T-cell (primary cell): Measurements from ENCODE around the gene SMIM15. TPM values are rescaled to one million over a fixed set of nuclear protein-coding genes. Genes with fewer than 3 reads are reported as not detected.
"Not testable (repeated sequence)": the region's sequence is repeated elsewhere in the genome, so short reads cannot be mapped to it uniquely, and the experiment has no call there.

Source experiments
- ATAC-seq, 4 experiments: fragments of 200-7000 bp in 3 of 4; fragments of 150-1000 bp in 1 of 4; cut with Tn5 transposase; replicated peaks in 1 of 4; 1 replicate in 3 of 4; 2 replicates in 1 of 4; pipeline ENCODE4 v1.10.0; 2021; ENCODE audit warnings: moderate library complexity in 3 of 4, mild to moderate bottlenecking in 2 of 4, moderate number of reproducible peaks in 1 of 4
- CTCF ChIA-PET, 2 donors: fragments of 300-600 bp; sonication (Branson Sonifier 250); formaldehyde crosslinking; loops; one replicate each; lab custom pipeline; 2022; ENCODE audit warnings: antibody characterized with exemption in 2 of 2; lab: Charles Lee
- POLR2A ChIA-PET, 2 donors: fragments of 300-600 bp; sonication (Branson Sonifier 250); formaldehyde crosslinking; loops; one replicate each; lab custom pipeline; 2022; ENCODE audit warnings: antibody characterized with exemption in 2 of 2; lab: Charles Lee
- DNase-seq, 35 experiments: peaks; one replicate each; pipeline versions ENCODE4 v3.0.0 to v3.0.0-alpha.2; 2013 to 2023
- H3K27ac ChIP-seq: one replicate; pipeline ENCODE4 v1.5.1; 2013; ENCODE audit warnings: low read length
- H3K27me3 ChIP-seq, 2 experiments: replicated peaks in 1 of 2; 1 replicate in 1 of 2; 2 replicates in 1 of 2; pipeline versions ENCODE4 v1.6.1 to v1.7.0; 2013; ENCODE audit warnings: low read length in 1 of 2, mixed read lengths in 1 of 2; ENCODE audit not compliant: control insufficient read depth in 2 of 2, insufficient read depth in 2 of 2; ENCODE audit errors: extremely low read depth in 1 of 2
- H3K36me3 ChIP-seq, 2 donors: 1 replicate in 1 of 2; 2 replicates in 1 of 2; pipeline versions ENCODE4 v1.6.1 to v1.7.0; 2013; ENCODE audit warnings: low read length in 1 of 2; ENCODE audit not compliant: control insufficient read depth in 2 of 2, insufficient read depth in 1 of 2; ENCODE audit errors: extremely low read depth in 1 of 2
- H3K4me1 ChIP-seq, 2 experiments: 1 replicate in 1 of 2; 2 replicates in 1 of 2; pipeline versions ENCODE4 v1.6.1 to v1.7.0; 2013; ENCODE audit warnings: low read length in 2 of 2, mixed read lengths in 1 of 2; ENCODE audit not compliant: insufficient read depth in 2 of 2, control insufficient read depth in 1 of 2; ENCODE audit errors: extremely low read depth in 1 of 2
- H3K4me3 ChIP-seq, 2 donors: 1 replicate in 1 of 2; 2 replicates in 1 of 2; pipeline versions ENCODE4 v1.5.1 to v1.7.0; 2013; ENCODE audit warnings: mild to moderate bottlenecking in 2 of 2, low read length in 1 of 2, moderate library complexity in 1 of 2; ENCODE audit not compliant: control insufficient read depth in 1 of 2; ENCODE audit errors: extremely low read depth in 1 of 2
- H3K9me3 ChIP-seq: 2 replicates; pipeline ENCODE4 v1.7.0; 2013
- H3K27ac Mint-ChIP-seq, 2 donors: one replicate each; pipeline ENCODE4 v1.8.0; 2020 to 2021; ENCODE audit warnings: mild to moderate bottlenecking in 2 of 2, mixed read lengths in 2 of 2
- H3K27me3 Mint-ChIP-seq, 2 donors: one replicate each; pipeline ENCODE4 v1.8.0; 2021 to 2022; ENCODE audit warnings: mixed read lengths in 2 of 2
- H3K36me3 Mint-ChIP-seq: one replicate; pipeline ENCODE4 v1.8.0; 2021; ENCODE audit warnings: mixed read lengths
- H3K4me1 Mint-ChIP-seq, 3 donors: one replicate each; pipeline ENCODE4 v1.8.0; 2020 to 2022; ENCODE audit warnings: mixed read lengths in 3 of 3, mild to moderate bottlenecking in 1 of 3
- H3K4me3 Mint-ChIP-seq, 3 donors: one replicate each; pipeline ENCODE4 v1.8.0; 2020 to 2022; ENCODE audit warnings: mild to moderate bottlenecking in 3 of 3, mixed read lengths in 3 of 3, moderate library complexity in 3 of 3
- H3K9me3 Mint-ChIP-seq, 3 donors: one replicate each; pipeline ENCODE4 v1.8.0; 2020 to 2022; ENCODE audit warnings: mixed read lengths in 3 of 3
- WGBS: methylation state at CpG from one replicate; pipeline ENCODE4 v1.1.5; 2013; ENCODE audit warnings: missing lambda C conversion rate; ENCODE audit not compliant: insufficient coverage; 5-methylcytosine and 5-hydroxymethylcytosine counted together
- total RNA-seq, 35 experiments: library from RNA in 6 of 35; stranded (reverse) in 6 of 35; fragments of 120-200 nt in 1 of 35; gene quantifications; one replicate each; pipeline versions ENCODE4 v1.2.1 to v1.2.4 and lab custom pipeline; 2013 to 2026

Gene SMIM15
- total RNA-seq, 5 donors from 2014 or later (not counting 1 experiment from before 2014, with no cell fraction given) = 18.0 to 34.8 (median 33.8) TPM

DNA sequence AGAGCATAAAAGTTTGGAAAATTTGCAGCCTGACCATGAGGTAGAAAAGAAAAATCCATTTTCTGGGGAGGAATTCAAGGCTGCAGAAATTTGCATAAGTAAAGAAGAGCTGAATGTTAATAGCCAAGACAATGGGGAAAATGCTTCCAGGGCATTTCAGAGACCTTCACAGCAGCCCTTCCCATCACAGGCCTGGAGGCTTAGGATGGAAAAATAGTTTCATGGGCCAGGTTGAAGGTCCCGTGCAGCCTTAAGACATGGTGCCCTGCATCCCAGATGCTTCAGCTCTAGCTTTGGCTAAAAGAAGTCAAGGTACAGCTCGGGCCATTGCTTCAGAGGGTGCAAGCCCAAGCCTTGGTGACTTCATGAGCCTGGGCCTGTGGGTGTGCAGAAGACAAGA, 25.6 kb upstream of the SMIM15 start:
- H3K27ac Mint-ChIP-seq, POLR2A ChIA-PET, H3K36me3 Mint-ChIP-seq, H3K9me3 ChIP-seq, ATAC-seq, H3K9me3 Mint-ChIP-seq, H3K36me3 ChIP-seq, CTCF ChIA-PET, H3K4me1 ChIP-seq, H3K4me3 ChIP-seq, H3K4me3 Mint-ChIP-seq, H3K27me3 ChIP-seq, DNase-seq, H3K4me1 Mint-ChIP-seq, H3K27me3 Mint-ChIP-seq, H3K27ac ChIP-seq: not testable (repeated sequence)
- WGBS = 81% methylated on average over 2 of the region's 2 CpGs

DNA sequence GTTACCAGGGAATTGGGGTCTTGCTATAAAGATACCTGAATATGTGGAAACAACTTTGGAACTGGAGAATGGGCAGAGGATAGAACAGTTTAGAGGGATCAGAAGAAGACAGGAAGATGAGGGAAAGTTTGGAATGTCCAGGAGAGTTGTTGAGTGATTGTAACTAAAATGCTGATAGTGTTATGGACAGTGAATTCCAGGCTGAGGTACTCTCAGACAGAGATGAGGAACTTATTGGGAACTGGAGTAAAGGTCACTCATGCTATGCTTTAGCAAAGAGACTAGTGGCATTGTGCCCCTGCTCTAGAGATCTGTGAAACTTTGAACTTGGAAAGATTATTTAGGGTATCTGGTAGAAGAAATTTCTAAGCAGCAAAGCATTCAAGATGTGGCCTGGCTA, 25.1 kb upstream of the SMIM15 start:
- H3K27me3 Mint-ChIP-seq, H3K4me1 Mint-ChIP-seq, H3K36me3 Mint-ChIP-seq, H3K27me3 ChIP-seq, H3K9me3 ChIP-seq, H3K4me1 ChIP-seq, H3K9me3 Mint-ChIP-seq, H3K4me3 ChIP-seq, H3K27ac Mint-ChIP-seq, H3K4me3 Mint-ChIP-seq, CTCF ChIA-PET, POLR2A ChIA-PET, H3K36me3 ChIP-seq, DNase-seq, ATAC-seq, H3K27ac ChIP-seq: not testable (repeated sequence)

DNA sequence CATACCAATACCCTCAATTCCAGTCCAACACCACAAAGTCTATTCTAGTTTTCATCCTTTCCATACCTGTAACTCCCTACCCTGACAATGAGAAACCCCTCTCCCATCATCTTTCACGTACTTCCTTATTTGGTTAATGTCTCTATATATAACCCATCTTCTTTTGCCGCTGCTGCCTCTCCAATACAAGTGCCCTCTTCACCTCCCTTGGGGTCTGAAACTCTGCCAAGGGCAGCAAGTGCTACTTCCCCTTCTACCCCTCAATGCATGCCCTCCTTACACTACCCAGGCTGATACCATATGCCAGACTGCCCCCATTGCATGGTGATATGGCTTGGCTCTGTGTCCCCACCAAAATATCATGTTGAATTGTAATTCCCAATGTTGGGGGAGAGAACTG, 24.4 kb upstream of the SMIM15 start:
- H3K36me3 ChIP-seq = no peaks in the 10 kb centered on the region
- no peak overlapping the region for H3K27ac Mint-ChIP-seq
- peaks cover 0 to 7% (median 0%) of the 10 kb centered on the region in 3 donors for H3K4me1 Mint-ChIP-seq
- ATAC-seq = no peak
- no peak overlapping the region for H3K27ac ChIP-seq
- no peak overlapping the region for H3K4me3 Mint-ChIP-seq
- H3K9me3 Mint-ChIP-seq = peaks cover 0 to 6% (median under 1%) of the 10 kb centered on the region in 3 donors
- no peaks in the 10 kb centered on the region for H3K4me1 ChIP-seq
- no peak overlapping the region for H3K4me3 ChIP-seq
- peaks cover 0 to 4% of the 10 kb centered on the region in 2 experiments for H3K27me3 ChIP-seq
- DNase-seq = no peak
- ChIA-PET POLR2A (no interaction called here), CTCF (no interaction called here)
- H3K9me3 ChIP-seq = no peaks in the 10 kb centered on the region
- peaks cover 3 to 6% of the 10 kb centered on the region in 2 donors for H3K27me3 Mint-ChIP-seq
- WGBS = 65% methylated on average over 2 of the region's 2 CpGs
- no peaks in the 10 kb centered on the region for H3K36me3 Mint-ChIP-seq

DNA sequence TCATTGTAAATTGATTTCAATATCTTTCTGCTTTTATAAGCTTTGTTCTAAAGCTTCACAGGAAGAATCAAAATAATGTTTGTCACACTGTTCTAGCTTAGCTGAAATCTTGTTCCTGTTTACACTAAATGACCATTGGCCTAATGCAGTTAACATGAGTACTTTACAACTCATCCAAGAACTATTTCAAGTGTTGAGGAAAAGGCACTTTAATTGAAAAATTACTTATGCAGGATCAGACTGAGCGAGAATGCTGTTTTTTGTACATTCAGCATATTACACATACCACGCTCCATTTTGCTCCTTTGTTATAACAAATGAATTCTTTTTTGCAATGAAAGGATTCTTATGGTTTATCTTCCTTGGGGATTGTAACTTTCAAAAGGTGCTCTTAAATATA, 22.4 kb upstream of the SMIM15 start:
- H3K27ac Mint-ChIP-seq = no peak overlapping the region
- H3K4me3 Mint-ChIP-seq = no peak overlapping the region
- no peak for DNase-seq
- H3K27me3 ChIP-seq = peaks cover 0 to 4% of the 10 kb centered on the region in 2 experiments
- no peaks in the 10 kb centered on the region for H3K4me1 ChIP-seq
- peaks cover 4 to 7% of the 10 kb centered on the region in 2 donors for H3K27me3 Mint-ChIP-seq
- H3K36me3 ChIP-seq = no peaks in the 10 kb centered on the region
- H3K4me3 ChIP-seq = no peak overlapping the region
- CTCF ChIA-PET = no interaction called here
- no CpG with 5 or more reads among the region's 2 CpGs for WGBS
- POLR2A ChIA-PET = no interaction called here
- H3K27ac ChIP-seq = no peak overlapping the region
- H3K9me3 ChIP-seq = no peaks in the 10 kb centered on the region
- H3K9me3 Mint-ChIP-seq = peaks cover 0 to 6% (median 0%) of the 10 kb centered on the region in 3 donors
- no peaks in the 10 kb centered on the region for H3K36me3 Mint-ChIP-seq
- peaks cover 5 to 7% (median 6%) of the 10 kb centered on the region in 3 donors for H3K4me1 Mint-ChIP-seq
- ATAC-seq = no peak

DNA sequence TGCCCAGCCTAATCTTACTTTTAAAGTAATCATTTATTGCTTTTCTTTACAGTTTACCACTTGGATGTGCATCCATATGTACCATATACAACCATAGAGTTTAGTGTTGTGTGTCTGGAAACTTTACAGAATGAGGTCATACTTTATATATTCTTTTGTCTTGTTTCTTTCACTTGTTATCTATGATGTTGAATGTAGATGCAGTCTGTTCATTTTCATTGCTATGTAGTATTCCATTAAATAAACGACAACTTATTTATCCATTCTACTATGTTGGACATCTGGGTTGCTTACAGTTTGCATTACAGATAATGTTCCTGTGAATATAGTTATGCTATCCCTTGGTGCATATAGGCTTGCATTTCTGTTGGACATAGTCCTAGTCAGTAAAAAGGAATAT, 21.3 kb upstream of the SMIM15 start:
- Histone ChIP-seq H3K4me3 (no peak overlapping the region), H3K4me1 (no peaks in the 10 kb centered on the region), H3K9me3 (no peaks in the 10 kb centered on the region), H3K27me3 (peaks cover 0 to under 1% of the 10 kb centered on the region in 2 experiments), H3K36me3 (no peaks in the 10 kb centered on the region), H3K27ac (no peak overlapping the region)
- no CpG with 5 or more reads among the region's 1 CpG for WGBS
- H3K36me3 Mint-ChIP-seq = no peaks in the 10 kb centered on the region
- POLR2A ChIA-PET = no interaction called here
- DNase-seq (no peak), ATAC-seq (no peak)
- H3K27me3 Mint-ChIP-seq = peaks cover 7 to 8% of the 10 kb centered on the region in 2 donors
- CTCF ChIA-PET = interaction anchor here in 1 of 2 donors (0.7 kb wide), 1 partner anchor 96 kb away, joined by 3 read pairs; no protein-coding TSS in a partner anchor
- H3K4me1 Mint-ChIP-seq = peaks cover 5 to 7% (median 6%) of the 10 kb centered on the region in 3 donors
- H3K9me3 Mint-ChIP-seq = peaks cover 0 to 6% (median 0%) of the 10 kb centered on the region in 3 donors
- H3K27ac Mint-ChIP-seq = no peak overlapping the region
- H3K4me3 Mint-ChIP-seq = no peak overlapping the region

DNA sequence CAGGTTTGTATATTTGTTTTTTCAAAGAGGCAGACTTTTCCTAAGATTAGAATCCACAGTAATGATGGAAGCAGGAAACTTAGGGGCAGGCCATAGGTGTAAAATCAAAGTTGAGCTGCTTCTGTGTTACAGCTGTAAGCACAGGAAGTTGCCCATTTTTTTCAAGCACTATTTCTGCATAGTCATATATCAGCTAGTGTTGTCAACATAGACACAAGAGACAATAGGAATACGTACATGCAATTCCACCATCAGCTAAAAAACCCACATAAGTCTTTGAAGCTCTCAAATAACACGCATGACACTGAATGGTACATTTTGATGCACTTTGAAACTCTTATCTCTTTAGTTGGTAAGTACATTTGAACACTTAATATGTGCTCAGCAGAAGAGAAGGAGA, 20.2 kb upstream of the SMIM15 start:
- Mint-ChIP-seq H3K9me3 (peaks cover 0 to 6% (median 0%) of the 10 kb centered on the region in 3 donors), H3K4me3 (no peak overlapping the region), H3K4me1 (peaks cover 5 to 7% (median 6%) of the 10 kb centered on the region in 3 donors), H3K27ac (no peak overlapping the region), H3K36me3 (no peaks in the 10 kb centered on the region), H3K27me3 (peaks cover 6 to 7% of the 10 kb centered on the region in 2 donors)
- Histone ChIP-seq H3K9me3 (no peaks in the 10 kb centered on the region), H3K4me1 (no peaks in the 10 kb centered on the region), H3K4me3 (no peak overlapping the region), H3K27me3 (no peaks in the 10 kb centered on the region), H3K27ac (no peak overlapping the region), H3K36me3 (no peaks in the 10 kb centered on the region)
- peak in 1 of 4 experiments; percentile 91 for ATAC-seq
- WGBS = no CpG with 5 or more reads among the region's 2 CpGs
- no peak for DNase-seq
- CTCF ChIA-PET = interaction anchor here (0.6 kb wide), 2 partner anchors 10 to 126 kb away, joined by 3 to 5 read pairs; no protein-coding TSS in a partner anchor
- POLR2A ChIA-PET = interaction anchor here (0.8 to 1.4 kb wide), 3 partner anchors 18 to 149 kb away, joined by 3 read pairs; no protein-coding TSS in a partner anchor

DNA sequence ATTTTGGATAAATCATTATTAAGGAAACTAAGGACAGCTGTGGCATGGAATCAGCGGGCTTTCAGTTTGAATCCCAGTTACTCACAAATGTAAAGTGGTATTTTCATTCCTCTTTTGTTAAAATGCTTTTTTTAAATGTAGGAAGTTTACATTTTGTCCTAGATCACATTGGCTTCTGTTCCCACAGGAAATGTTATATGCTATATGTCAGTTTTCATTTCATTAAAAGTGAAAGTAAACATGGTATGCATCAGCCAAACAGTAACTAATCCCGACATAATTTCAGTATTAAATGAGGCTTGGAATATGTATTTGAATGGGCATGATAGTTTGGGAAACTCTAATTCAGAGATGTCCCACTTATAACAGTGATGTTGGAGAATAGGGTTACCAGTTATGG, 18.6 kb upstream of the SMIM15 start:
- Mint-ChIP-seq H3K4me3 (no peak overlapping the region), H3K27me3 (peaks cover 4 to 6% of the 10 kb centered on the region in 2 donors), H3K36me3 (no peaks in the 10 kb centered on the region), H3K27ac (no peak overlapping the region), H3K9me3 (no peaks in the 10 kb centered on the region), H3K4me1 (peaks cover 5 to 7% (median 6%) of the 10 kb centered on the region in 3 donors)
- ChIA-PET CTCF (no interaction called here), POLR2A (no interaction called here)
- no peak overlapping the region for H3K27ac ChIP-seq
- no peaks in the 10 kb centered on the region for H3K27me3 ChIP-seq
- no peaks in the 10 kb centered on the region for H3K36me3 ChIP-seq
- no peak for ATAC-seq
- no peak overlapping the region for H3K4me3 ChIP-seq
- no CpG with 5 or more reads among the region's 2 CpGs for WGBS
- no peaks in the 10 kb centered on the region for H3K9me3 ChIP-seq
- no peaks in the 10 kb centered on the region for H3K4me1 ChIP-seq
- no peak for DNase-seq
